T-cell (primary cell): Measurements from ENCODE around the gene CRNKL1. TPM values are rescaled to one million over a fixed set of nuclear protein-coding genes. Genes with fewer than 3 reads are reported as not detected.

Source experiments
- ATAC-seq, 4 experiments: fragments of 200-7000 bp in 3 of 4; fragments of 150-1000 bp in 1 of 4; cut with Tn5 transposase; replicated peaks in 1 of 4; 1 replicate in 3 of 4; 2 replicates in 1 of 4; pipeline ENCODE4 v1.10.0; 2021; ENCODE audit warnings: moderate library complexity in 3 of 4, mild to moderate bottlenecking in 2 of 4, moderate number of reproducible peaks in 1 of 4
- CTCF ChIA-PET, 2 donors: fragments of 300-600 bp; sonication (Branson Sonifier 250); formaldehyde crosslinking; loops; one replicate each; lab custom pipeline; 2022; ENCODE audit warnings: antibody characterized with exemption in 2 of 2; lab: Charles Lee
- POLR2A ChIA-PET, 2 donors: fragments of 300-600 bp; sonication (Branson Sonifier 250); formaldehyde crosslinking; loops; one replicate each; lab custom pipeline; 2022; ENCODE audit warnings: antibody characterized with exemption in 2 of 2; lab: Charles Lee
- DNase-seq, 35 experiments: peaks; one replicate each; pipeline versions ENCODE4 v3.0.0 to v3.0.0-alpha.2; 2013 to 2023
- H3K27ac ChIP-seq: one replicate; pipeline ENCODE4 v1.5.1; 2013; ENCODE audit warnings: low read length
- H3K27me3 ChIP-seq, 2 experiments: replicated peaks in 1 of 2; 1 replicate in 1 of 2; 2 replicates in 1 of 2; pipeline versions ENCODE4 v1.6.1 to v1.7.0; 2013; ENCODE audit warnings: low read length in 1 of 2, mixed read lengths in 1 of 2; ENCODE audit not compliant: control insufficient read depth in 2 of 2, insufficient read depth in 2 of 2; ENCODE audit errors: extremely low read depth in 1 of 2
- H3K36me3 ChIP-seq, 2 donors: 1 replicate in 1 of 2; 2 replicates in 1 of 2; pipeline versions ENCODE4 v1.6.1 to v1.7.0; 2013; ENCODE audit warnings: low read length in 1 of 2; ENCODE audit not compliant: control insufficient read depth in 2 of 2, insufficient read depth in 1 of 2; ENCODE audit errors: extremely low read depth in 1 of 2
- H3K4me1 ChIP-seq, 2 experiments: 1 replicate in 1 of 2; 2 replicates in 1 of 2; pipeline versions ENCODE4 v1.6.1 to v1.7.0; 2013; ENCODE audit warnings: low read length in 2 of 2, mixed read lengths in 1 of 2; ENCODE audit not compliant: insufficient read depth in 2 of 2, control insufficient read depth in 1 of 2; ENCODE audit errors: extremely low read depth in 1 of 2
- H3K4me3 ChIP-seq, 2 donors: 1 replicate in 1 of 2; 2 replicates in 1 of 2; pipeline versions ENCODE4 v1.5.1 to v1.7.0; 2013; ENCODE audit warnings: mild to moderate bottlenecking in 2 of 2, low read length in 1 of 2, moderate library complexity in 1 of 2; ENCODE audit not compliant: control insufficient read depth in 1 of 2; ENCODE audit errors: extremely low read depth in 1 of 2
- H3K9me3 ChIP-seq: 2 replicates; pipeline ENCODE4 v1.7.0; 2013
- H3K27ac Mint-ChIP-seq, 2 donors: one replicate each; pipeline ENCODE4 v1.8.0; 2020 to 2021; ENCODE audit warnings: mild to moderate bottlenecking in 2 of 2, mixed read lengths in 2 of 2
- H3K27me3 Mint-ChIP-seq, 2 donors: one replicate each; pipeline ENCODE4 v1.8.0; 2021 to 2022; ENCODE audit warnings: mixed read lengths in 2 of 2
- H3K36me3 Mint-ChIP-seq: one replicate; pipeline ENCODE4 v1.8.0; 2021; ENCODE audit warnings: mixed read lengths
- H3K4me1 Mint-ChIP-seq, 3 donors: one replicate each; pipeline ENCODE4 v1.8.0; 2020 to 2022; ENCODE audit warnings: mixed read lengths in 3 of 3, mild to moderate bottlenecking in 1 of 3
- H3K4me3 Mint-ChIP-seq, 3 donors: one replicate each; pipeline ENCODE4 v1.8.0; 2020 to 2022; ENCODE audit warnings: mild to moderate bottlenecking in 3 of 3, mixed read lengths in 3 of 3, moderate library complexity in 3 of 3
- H3K9me3 Mint-ChIP-seq, 3 donors: one replicate each; pipeline ENCODE4 v1.8.0; 2020 to 2022; ENCODE audit warnings: mixed read lengths in 3 of 3
- WGBS: methylation state at CpG from one replicate; pipeline ENCODE4 v1.1.5; 2013; ENCODE audit warnings: missing lambda C conversion rate; ENCODE audit not compliant: insufficient coverage; 5-methylcytosine and 5-hydroxymethylcytosine counted together
- total RNA-seq, 35 experiments: library from RNA in 6 of 35; stranded (reverse) in 6 of 35; fragments of 120-200 nt in 1 of 35; gene quantifications; one replicate each; pipeline versions ENCODE4 v1.2.1 to v1.2.4 and lab custom pipeline; 2013 to 2026

Gene CRNKL1
- total RNA-seq, 5 donors from 2014 or later (not counting 1 experiment from before 2014, with no cell fraction given), result 17.8 to 27.0 (median 24.8) TPM

DNA sequence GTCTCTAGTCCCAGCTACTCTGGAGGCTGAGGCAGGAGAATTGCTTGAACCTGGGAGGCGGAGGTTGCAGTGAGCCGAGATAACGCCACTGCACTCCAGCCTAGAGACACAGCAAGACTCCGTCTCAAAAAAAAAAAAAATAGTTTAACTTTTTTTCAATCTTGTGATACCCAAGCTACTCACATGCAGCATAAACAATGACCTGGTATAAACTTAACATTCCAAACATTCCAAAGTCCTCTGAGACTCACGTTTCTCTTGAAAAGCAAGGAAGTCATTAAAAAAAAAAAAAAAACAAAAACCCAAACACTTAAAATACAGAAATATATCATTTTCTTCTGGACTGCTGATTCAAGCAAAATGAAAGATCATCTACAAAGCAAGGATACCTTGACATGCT lies 14.3 kb downstream of the CRNKL1 start:
- WGBS, result 95% methylated on average over 5 of the region's 5 CpGs
- H3K4me3 Mint-ChIP-seq, result no peak overlapping the region
- H3K4me1 Mint-ChIP-seq, result peaks cover 0 to 6% (median 2%) of the 10 kb centered on the region in 3 donors
- no peak overlapping the region for H3K4me3 ChIP-seq
- H3K27me3 Mint-ChIP-seq, result no peaks in the 10 kb centered on the region
- H3K27ac Mint-ChIP-seq, result peak overlapping the region in 1 of 2 donors; percentile 22
- ChIA-PET POLR2A (interaction anchor here in 1 of 2 donors (0.6 kb wide), 2 partner anchors 15 to 1289 kb away, joined by 3 to 5 read pairs; no protein-coding TSS in a partner anchor), CTCF (interaction anchor here in 1 of 2 donors (0.7 kb wide), 1 partner anchor 52 kb away, joined by 3 read pairs; no protein-coding TSS in a partner anchor)
- H3K36me3 ChIP-seq, result peaks cover 0 to 93% of the 10 kb centered on the region in 2 donors
- H3K27ac ChIP-seq, result no peak overlapping the region
- H3K4me1 ChIP-seq, result no peaks in the 10 kb centered on the region
- H3K36me3 Mint-ChIP-seq, result peaks cover 60% of the 10 kb centered on the region
- no peaks in the 10 kb centered on the region for H3K9me3 Mint-ChIP-seq
- no peaks in the 10 kb centered on the region for H3K27me3 ChIP-seq
- DNase-seq (no peak), ATAC-seq (no peak)
- H3K9me3 ChIP-seq, result no peaks in the 10 kb centered on the region

DNA sequence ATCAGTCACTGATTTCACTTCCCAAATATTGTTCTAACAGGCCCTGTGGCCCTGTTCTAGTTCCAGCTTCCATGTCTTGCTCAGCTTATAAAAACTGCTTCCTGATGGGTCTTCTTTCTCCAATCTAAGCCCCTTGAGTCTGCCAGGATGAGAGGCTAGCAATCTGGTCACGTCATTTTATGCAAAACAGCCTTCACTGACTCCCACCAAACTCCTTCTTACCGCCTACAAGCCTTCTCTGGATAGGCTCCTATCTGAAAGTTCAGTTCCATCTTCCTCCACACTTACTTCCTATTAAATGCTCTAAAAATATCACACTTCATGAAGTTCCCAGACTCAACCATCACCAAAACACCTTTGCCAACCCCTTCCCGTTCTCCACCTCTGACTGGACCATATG lies 15.5 kb downstream of the CRNKL1 start:
- no peaks in the 10 kb centered on the region for H3K9me3 Mint-ChIP-seq
- ChIA-PET POLR2A (no interaction called here), CTCF (no interaction called here)
- Histone ChIP-seq H3K36me3 (peaks cover 0 to 92% of the 10 kb centered on the region in 2 donors), H3K4me3 (no peak overlapping the region), H3K27ac (no peak overlapping the region), H3K27me3 (no peaks in the 10 kb centered on the region), H3K4me1 (no peaks in the 10 kb centered on the region), H3K9me3 (no peaks in the 10 kb centered on the region)
- DNase-seq (no peak), ATAC-seq (no peak)
- H3K4me3 Mint-ChIP-seq, result no peak overlapping the region
- H3K27ac Mint-ChIP-seq, result no peak overlapping the region
- H3K27me3 Mint-ChIP-seq, result no peaks in the 10 kb centered on the region
- H3K36me3 Mint-ChIP-seq, result peaks cover 57% of the 10 kb centered on the region
- WGBS, result 92% methylated on average over 3 of the region's 3 CpGs
- H3K4me1 Mint-ChIP-seq, result peaks cover 0 to 6% (median 2%) of the 10 kb centered on the region in 3 donors

DNA sequence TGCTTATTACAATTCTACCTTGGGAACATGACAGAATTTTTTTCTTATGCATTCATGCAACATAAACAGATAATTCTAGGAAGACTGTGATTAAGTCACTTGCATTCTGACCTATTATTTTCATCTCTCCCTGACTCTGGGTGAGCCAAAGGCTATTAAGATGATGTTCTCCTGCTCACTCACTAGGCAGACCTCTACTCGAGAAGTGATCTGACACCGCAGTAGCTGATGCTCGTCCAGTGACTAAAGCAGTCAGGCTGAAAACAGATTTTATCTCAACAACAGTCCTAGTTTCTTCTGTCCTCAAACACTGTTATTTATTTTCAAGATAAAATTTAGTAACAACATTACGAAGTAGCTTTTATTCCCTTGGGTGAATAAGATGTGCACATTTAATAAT lies 17.8 kb downstream of the CRNKL1 start:
- H3K4me3 ChIP-seq, result no peak overlapping the region
- no peak for ATAC-seq
- peaks cover 0 to 77% of the 10 kb centered on the region in 2 donors for H3K36me3 ChIP-seq
- no peaks in the 10 kb centered on the region for H3K27me3 Mint-ChIP-seq
- ChIA-PET POLR2A (no interaction called here), CTCF (interaction anchor here in 1 of 2 donors (0.7 kb wide), 1 partner anchor 1494 kb away, joined by 5 read pairs; no protein-coding TSS in a partner anchor)
- H3K9me3 ChIP-seq, result no peaks in the 10 kb centered on the region
- H3K27me3 ChIP-seq, result no peaks in the 10 kb centered on the region
- H3K9me3 Mint-ChIP-seq, result no peaks in the 10 kb centered on the region
- H3K4me3 Mint-ChIP-seq, result no peak overlapping the region
- H3K27ac Mint-ChIP-seq, result peak overlapping the region in 1 of 2 donors; percentile 11
- no peaks in the 10 kb centered on the region for H3K4me1 ChIP-seq
- peaks cover 56% of the 10 kb centered on the region for H3K36me3 Mint-ChIP-seq
- DNase-seq, result no peak
- peaks cover 0 to 6% (median 2%) of the 10 kb centered on the region in 3 donors for H3K4me1 Mint-ChIP-seq
- no CpG with 5 or more reads among the region's 4 CpGs for WGBS
- H3K27ac ChIP-seq, result no peak overlapping the region

DNA sequence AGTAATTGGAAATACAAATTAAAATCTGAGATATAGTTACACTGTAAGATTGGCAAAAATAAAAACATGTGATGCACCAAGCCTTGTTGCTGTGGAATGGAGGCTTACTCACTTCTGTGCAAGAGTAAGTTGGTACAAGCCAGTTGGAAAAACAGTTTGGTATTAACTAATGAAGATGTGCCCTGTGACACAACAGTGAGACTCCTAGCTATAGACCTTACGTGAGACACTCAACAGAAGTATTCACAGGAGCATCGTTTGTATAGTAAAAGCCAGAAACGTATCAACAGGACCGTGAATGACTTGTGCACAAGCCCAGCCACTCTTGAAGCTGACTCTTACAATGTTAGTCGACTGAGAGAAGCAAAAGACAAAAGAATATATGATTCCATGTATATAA lies 20.5 kb downstream of the CRNKL1 start:
- DNase-seq (no peak), ATAC-seq (no peak)
- 91% methylated on average over 4 of the region's 5 CpGs for WGBS
- Histone ChIP-seq H3K9me3 (no peaks in the 10 kb centered on the region), H3K4me1 (no peaks in the 10 kb centered on the region), H3K36me3 (peaks cover 0 to 59% of the 10 kb centered on the region in 2 donors), H3K27ac (no peak overlapping the region), H3K27me3 (no peaks in the 10 kb centered on the region), H3K4me3 (no peak overlapping the region)
- no peak overlapping the region for H3K4me3 Mint-ChIP-seq
- H3K27me3 Mint-ChIP-seq, result no peaks in the 10 kb centered on the region
- no peaks in the 10 kb centered on the region for H3K9me3 Mint-ChIP-seq
- no peaks in the 10 kb centered on the region for H3K4me1 Mint-ChIP-seq
- POLR2A ChIA-PET, result no interaction called here
- H3K36me3 Mint-ChIP-seq, result peaks cover 47% of the 10 kb centered on the region
- H3K27ac Mint-ChIP-seq, result no peak overlapping the region
- CTCF ChIA-PET, result no interaction called here

DNA sequence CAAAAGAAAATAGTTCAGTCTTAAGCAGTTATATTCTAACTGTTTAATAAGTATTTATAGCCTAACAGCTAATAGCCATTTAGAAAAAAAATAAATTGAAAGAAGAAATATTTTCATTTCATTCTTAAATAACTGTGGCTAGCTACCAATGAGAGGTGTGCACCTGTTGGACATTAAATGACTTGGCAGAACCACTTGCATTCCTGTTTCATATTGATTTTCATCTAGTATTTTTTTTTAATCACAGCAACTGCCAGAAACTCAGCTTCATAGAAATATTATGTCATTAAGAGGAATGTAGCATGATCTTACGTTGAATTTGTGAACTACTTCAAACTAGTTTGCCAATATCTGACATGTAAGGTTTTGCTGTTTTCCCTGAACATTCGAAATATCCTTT lies 25.0 kb downstream of the CRNKL1 start:
- no peak overlapping the region for H3K4me3 ChIP-seq
- POLR2A ChIA-PET, result interaction anchor here in 1 of 2 donors (1.2 kb wide), 1 partner anchor 24 kb away, joined by 3 read pairs; no protein-coding TSS in a partner anchor
- Mint-ChIP-seq H3K27me3 (no peaks in the 10 kb centered on the region), H3K36me3 (peaks cover 33% of the 10 kb centered on the region), H3K27ac (no peak overlapping the region), H3K9me3 (no peaks in the 10 kb centered on the region), H3K4me1 (peaks cover 0 to 22% (median 9%) of the 10 kb centered on the region in 3 donors), H3K4me3 (no peak overlapping the region)
- H3K27ac ChIP-seq, result no peak overlapping the region
- WGBS, result no CpG with 5 or more reads among the region's 2 CpGs
- CTCF ChIA-PET, result interaction anchor here (0.6 to 1.2 kb wide), 3 partner anchors 14 to 41 kb away, joined by 3 to 4 read pairs (median 3); no protein-coding TSS in a partner anchor
- ATAC-seq (no peak), DNase-seq (no peak)
- no peaks in the 10 kb centered on the region for H3K9me3 ChIP-seq
- no peaks in the 10 kb centered on the region for H3K27me3 ChIP-seq
- peaks cover 0 to 28% of the 10 kb centered on the region in 2 donors for H3K36me3 ChIP-seq
- H3K4me1 ChIP-seq, result no peaks in the 10 kb centered on the region

DNA sequence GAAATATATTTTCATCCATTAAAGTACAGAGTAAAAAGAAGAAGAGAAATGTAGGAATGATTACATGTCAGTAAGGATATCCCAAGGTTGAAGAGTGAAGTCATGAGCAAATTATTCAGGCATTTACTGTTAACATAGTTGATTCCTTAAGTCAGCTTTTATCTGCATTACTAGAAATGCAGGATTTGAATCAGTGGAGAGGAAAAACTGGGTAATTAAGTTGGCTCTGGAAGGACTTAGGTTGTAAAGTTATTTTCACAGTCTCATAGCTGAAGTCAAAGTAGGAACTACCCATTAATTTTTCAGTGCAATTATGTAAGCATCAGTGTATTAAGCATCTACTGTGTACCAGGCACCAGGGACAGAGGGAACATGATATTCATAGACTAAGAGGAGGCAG lies 27.3 kb downstream of the CRNKL1 start:
- ChIA-PET POLR2A (no interaction called here), CTCF (no interaction called here)
- Histone ChIP-seq H3K27me3 (no peaks in the 10 kb centered on the region), H3K9me3 (no peaks in the 10 kb centered on the region), H3K4me3 (no peak overlapping the region), H3K4me1 (peaks cover 0 to 11% of the 10 kb centered on the region in 2 experiments), H3K27ac (no peak overlapping the region), H3K36me3 (peaks cover 0 to 16% of the 10 kb centered on the region in 2 donors)
- Mint-ChIP-seq H3K4me3 (no peak overlapping the region), H3K27me3 (no peaks in the 10 kb centered on the region), H3K9me3 (no peaks in the 10 kb centered on the region), H3K4me1 (peaks cover 22 to 46% (median 29%) of the 10 kb centered on the region in 3 donors), H3K27ac (peak overlapping the region in 1 of 2 donors; percentile 16), H3K36me3 (peaks cover 21% of the 10 kb centered on the region)
- no peak for ATAC-seq
- DNase-seq, result no peak
